GM19324 (cell line): Measurements from ENCODE around the gene ZNF41.

ENCODE experiments used
- ATAC-seq: cut with Tn5 transposase; IDR thresholded peaks from one replicate; pipeline ENCODE4 v1.9.1; 2021; ENCODE audit warnings: mild to moderate bottlenecking, moderate library complexity; ENCODE audit not compliant: unreplicated experiment, low FRiP score

Gene ZNF41

GRCh38 chrX:47420265-47420664 is 62.8 kb downstream of the ZNF41 start:
- ATAC-seq, result no peak

GRCh38 chrX:47413179-47413594 is 69.8 kb downstream of the ZNF41 start:
- no peak for ATAC-seq
